ENCODE results near the gene VIPAS39.

Gene VIPAS39

GRCh38 chr14:77457522-77458248 is at the start of gene VIPAS39, which contains the start of gene AHSA1:
TSS of gene VIPAS39 (minus strand) at chr14:77457601. CDS start at chr14:77454102, 3,499 bp downstream.
TSS of gene AHSA1 (plus strand) at chr14:77458093. CDS start at chr14:77458190, 97 bp downstream.
- peak; percentile 69 for DNase-seq (ENCODE audit: low read depth)

- DNase-seq (ENCODE audit: low read depth), result no peak
These were observed 47.6 kb upstream of the VIPAS39 start for GRCh38 chr14:77505031-77505430.

GRCh38 chr14:77503138-77503537 is 45.7 kb upstream of the VIPAS39 start:
- DNase-seq (ENCODE audit: low read depth), result no peak

GRCh38 chr14:77502109-77502782 is 44.8 kb upstream of the VIPAS39 start:
- DNase-seq (ENCODE audit: low read depth), result no peak

- DNase-seq (ENCODE audit: low read depth), result no peak
These were observed 41.7 kb upstream of the VIPAS39 start for GRCh38 chr14:77498984-77499527.

GRCh38 chr14:77498120-77498979 is 40.9 kb upstream of the VIPAS39 start, which contains the start of gene ISM2:
TSS of gene ISM2 (minus strand) at chr14:77498816. CDS start at chr14:77498793, 23 bp downstream.
- no peak for DNase-seq (ENCODE audit: low read depth)

GRCh38 chr14:77495334-77495733 is 37.9 kb upstream of the VIPAS39 start:
- DNase-seq (ENCODE audit: low read depth), result no peak

GRCh38 chr14:77491056-77491455 is 33.7 kb upstream of the VIPAS39 start:
- DNase-seq (ENCODE audit: low read depth), result no peak

GRCh38 chr14:77490347-77490986 is 33.1 kb upstream of the VIPAS39 start:
- DNase-seq (ENCODE audit: low read depth), result no peak

GRCh38 chr14:77489041-77489440 is 31.6 kb upstream of the VIPAS39 start:
- no peak for DNase-seq (ENCODE audit: low read depth)

GRCh38 chr14:77488558-77488957 is 31.2 kb upstream of the VIPAS39 start:
- no peak for DNase-seq (ENCODE audit: low read depth)

- DNase-seq (ENCODE audit: low read depth), result no peak
These were observed 28.7 kb upstream of the VIPAS39 start for GRCh38 chr14:77485901-77486678.

- DNase-seq (ENCODE audit: low read depth), result no peak
These were observed 27.9 kb upstream of the VIPAS39 start for GRCh38 chr14:77485256-77485655.

GRCh38 chr14:77482422-77482821 is 25.0 kb upstream of the VIPAS39 start:
- no peak for DNase-seq (ENCODE audit: low read depth)

- no peak for DNase-seq (ENCODE audit: low read depth)
These were observed 21.4 kb upstream of the VIPAS39 start for GRCh38 chr14:77478796-77479195.

GRCh38 chr14:77478029-77478428 is 20.6 kb upstream of the VIPAS39 start:
- DNase-seq (ENCODE audit: low read depth), result no peak

GRCh38 chr14:77475432-77476115 is 18.2 kb upstream of the VIPAS39 start:
- no peak for DNase-seq (ENCODE audit: low read depth)

GRCh38 chr14:77474479-77475177 is 17.2 kb upstream of the VIPAS39 start:
- no peak for DNase-seq (ENCODE audit: low read depth)

- DNase-seq (ENCODE audit: low read depth), result no peak
These were observed 16.5 kb upstream of the VIPAS39 start for GRCh38 chr14:77473921-77474320.

All from stimulated activated CD8-positive, alpha-beta memory T cell treated with anti-CD3 and anti-CD28 coated beads, Interleukin-15, amount 100 ng/mL, for 24 hours (primary cell).